ENCODE measurements around the gene ERMN.

- TF ChIP-seq CTCF (IDR thresholded peaks at IDR 0.05): no peak
- no peak for TF ChIP-seq POLR2A (IDR thresholded peaks at IDR 0.05)
Measured at GRCh38 chr2:157326698-157327097, 1.1 kb upstream of the ERMN start.
